ENCODE measurements around the gene FHL5.
"Not testable (repeated sequence)": the region's sequence is repeated elsewhere in the genome, so short reads cannot be mapped to it uniquely, and the experiment has no call there.

The FHL5 gene, protein sequence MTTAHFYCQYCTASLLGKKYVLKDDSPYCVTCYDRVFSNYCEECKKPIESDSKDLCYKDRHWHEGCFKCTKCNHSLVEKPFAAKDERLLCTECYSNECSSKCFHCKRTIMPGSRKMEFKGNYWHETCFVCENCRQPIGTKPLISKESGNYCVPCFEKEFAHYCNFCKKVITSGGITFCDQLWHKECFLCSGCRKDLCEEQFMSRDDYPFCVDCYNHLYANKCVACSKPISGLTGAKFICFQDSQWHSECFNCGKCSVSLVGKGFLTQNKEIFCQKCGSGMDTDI

GRCh38 chr6:96562886-96563285, at the start of gene FHL5:
Gene FHL5 (plus strand): TSS chr6:96563128. CDS start chr6:96603614, 40,486 bp downstream.
- no peak for DNase-seq

- DNase-seq = no peak
Measured at GRCh38 chr6:96520171-96521115, 42.5 kb upstream of the FHL5 start.

DNA sequence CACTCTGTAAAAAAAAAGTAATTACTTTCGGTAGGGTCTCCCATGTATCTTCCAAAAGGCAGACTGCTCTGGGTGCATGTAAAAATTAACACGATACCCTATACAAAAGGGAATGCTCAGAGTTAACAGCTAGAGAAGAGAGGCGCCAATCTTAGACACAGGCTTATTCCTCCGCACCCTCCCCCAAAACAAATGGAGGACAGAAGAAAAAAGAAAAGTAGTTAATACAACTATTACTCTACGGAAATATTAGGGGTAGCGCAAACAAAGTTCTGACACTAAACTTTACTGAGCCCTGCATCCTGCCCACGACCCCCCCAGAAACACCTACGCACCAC, 41.7 kb upstream of the FHL5 start:
- DNase-seq = no peak

DNA sequence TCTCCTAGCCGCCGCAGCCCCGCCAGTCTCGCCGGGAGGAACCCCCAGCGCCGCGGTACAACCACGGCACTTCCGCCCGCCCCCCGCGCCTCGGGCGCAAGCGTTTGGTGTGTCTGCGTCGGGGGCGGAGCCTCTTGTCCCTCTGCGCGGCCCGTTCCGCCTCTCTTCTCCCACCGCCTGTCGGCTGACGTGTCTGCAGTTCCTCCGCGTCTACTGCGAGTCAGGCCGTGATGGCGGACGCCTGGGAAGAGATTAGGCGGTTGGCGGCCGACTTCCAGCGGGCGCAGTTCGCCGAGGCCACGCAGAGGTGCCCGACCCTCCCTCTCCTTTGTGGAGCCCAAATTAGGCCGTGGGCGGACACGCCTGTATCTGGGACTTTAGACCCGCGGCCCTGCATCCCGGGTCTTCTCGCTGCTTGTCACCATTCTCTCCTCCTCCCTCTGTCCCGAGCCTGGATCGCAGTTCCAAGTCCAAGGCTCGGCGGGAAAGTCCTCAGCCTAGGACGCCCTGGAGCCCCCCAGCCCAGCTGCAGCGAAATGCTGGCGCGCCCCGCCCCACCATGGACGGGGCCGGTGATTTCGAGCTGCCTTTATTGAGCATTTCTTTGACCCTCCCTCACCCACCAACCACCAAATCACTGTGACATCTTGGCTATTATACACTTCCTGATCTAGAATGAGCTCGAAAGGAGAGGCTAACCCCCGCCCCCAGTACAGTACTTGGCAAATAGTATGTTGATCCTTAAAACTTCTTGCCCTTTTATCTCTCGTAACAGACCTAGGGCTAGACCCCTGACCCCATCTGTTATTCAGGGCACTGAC, 41.1 kb upstream of the FHL5 start, which contains the start of gene UFL1:
Gene UFL1 (plus strand): TSS at position 163 of the 821 bp plus-strand sequence. CDS start 68 bp downstream, at position 231.
- peak; percentile 93 for DNase-seq

- no peak for DNase-seq
Measured at GRCh38 chr6:96522465-96523009, 40.4 kb upstream of the FHL5 start.

GRCh38 chr6:96528193-96528592, 34.7 kb upstream of the FHL5 start:
- no peak for DNase-seq

- DNase-seq = no peak
Measured at GRCh38 chr6:96532399-96532798, 30.5 kb upstream of the FHL5 start.

GRCh38 chr6:96537726-96538125, 25.2 kb upstream of the FHL5 start:
- no peak for DNase-seq

DNA sequence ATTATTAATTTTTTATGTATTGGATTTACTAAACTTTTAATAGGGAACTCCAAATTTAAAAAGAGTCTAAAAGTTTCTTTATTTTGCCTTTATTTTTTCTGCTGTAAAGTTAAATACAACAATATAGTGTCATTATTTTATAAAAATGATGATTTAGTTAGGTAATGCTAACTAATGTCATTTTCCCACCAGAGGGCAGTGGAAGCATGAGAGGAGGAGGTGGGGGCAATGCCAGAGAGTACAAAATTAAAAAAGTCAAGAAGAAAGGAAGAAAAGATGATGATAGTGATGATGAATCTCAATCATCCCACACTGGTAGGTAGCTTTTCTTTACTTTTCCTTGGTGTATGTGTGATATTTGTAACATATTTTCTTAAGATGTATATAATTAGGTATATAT, 20.2 kb upstream of the FHL5 start:
- peak; percentile 25 for DNase-seq

DNA sequence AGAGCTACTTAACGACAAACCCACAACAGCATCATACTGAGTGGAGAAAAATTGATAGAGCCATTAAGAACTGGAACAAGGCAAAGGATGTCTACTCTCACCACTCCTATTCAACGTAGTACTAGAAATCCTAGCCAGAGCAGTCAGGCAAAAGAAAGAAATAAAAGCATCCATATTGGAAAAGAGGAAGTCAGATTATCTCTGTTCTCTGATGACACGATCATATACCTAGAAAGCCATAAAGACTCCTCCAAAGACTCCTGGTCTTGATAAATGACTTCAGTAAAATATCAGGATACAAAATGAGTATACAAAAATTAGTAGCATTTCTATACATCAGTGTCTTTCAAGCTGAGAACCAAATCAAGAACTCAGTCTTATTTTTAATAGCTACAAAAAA, 17.0 kb upstream of the FHL5 start:
- DNase-seq = no peak

DNA sequence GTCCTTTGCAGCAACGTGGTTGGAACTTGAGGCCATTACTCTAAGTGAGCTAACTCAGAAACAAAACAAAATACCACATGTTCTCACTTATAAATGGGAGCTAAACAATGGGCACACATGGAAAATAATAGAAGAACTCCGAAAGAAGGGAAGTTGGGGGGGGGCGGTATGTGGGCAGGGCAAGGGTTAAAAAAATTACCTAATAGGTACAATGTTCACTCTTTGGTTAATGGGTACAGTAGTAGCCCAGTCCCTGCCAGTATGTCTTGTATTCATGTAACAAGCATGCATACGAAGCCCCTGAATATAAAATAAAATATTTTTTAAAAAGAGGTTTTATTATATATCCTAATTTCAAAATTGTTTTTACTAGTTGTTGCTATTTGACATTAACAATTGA, 15.3 kb upstream of the FHL5 start:
- no peak for DNase-seq

DNA sequence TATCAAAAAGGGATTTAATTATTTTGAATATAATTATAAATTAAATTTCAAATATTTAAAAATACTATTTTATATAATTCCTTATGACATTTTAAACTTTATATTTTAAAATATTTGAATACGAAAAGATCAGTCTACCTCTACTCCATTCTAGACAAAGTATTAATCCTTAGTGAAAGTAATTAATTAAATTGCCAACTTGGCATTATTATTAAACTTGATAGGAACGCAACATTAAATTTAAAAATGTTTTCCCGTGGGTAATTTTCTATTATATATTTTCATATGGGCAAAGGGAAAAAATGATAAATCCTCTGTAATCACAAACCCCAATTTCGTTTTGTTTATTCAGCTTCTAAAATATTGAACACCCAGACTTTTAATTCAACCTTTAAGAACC, 8.4 kb upstream of the FHL5 start:
- no peak for DNase-seq

DNA sequence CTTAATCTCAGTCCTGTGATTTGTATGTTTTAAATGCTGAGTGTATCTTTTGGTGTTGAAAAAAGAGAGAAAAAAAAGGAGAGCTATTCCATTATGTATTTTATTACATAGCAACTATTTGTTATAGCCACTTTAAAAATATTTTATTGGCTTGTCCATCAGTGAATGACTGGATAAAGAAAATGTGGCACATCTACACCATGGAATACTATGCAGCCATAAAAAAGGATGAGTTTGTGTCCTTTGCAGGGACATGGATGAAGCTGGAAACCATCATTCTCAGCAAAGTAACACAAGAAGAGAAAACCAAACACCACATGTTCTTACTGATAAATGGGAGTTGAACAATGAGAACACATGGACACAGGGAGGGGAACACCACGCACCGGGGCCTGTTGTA, 3.2 kb upstream of the FHL5 start:
- not testable (repeated sequence) for DNase-seq

DNA sequence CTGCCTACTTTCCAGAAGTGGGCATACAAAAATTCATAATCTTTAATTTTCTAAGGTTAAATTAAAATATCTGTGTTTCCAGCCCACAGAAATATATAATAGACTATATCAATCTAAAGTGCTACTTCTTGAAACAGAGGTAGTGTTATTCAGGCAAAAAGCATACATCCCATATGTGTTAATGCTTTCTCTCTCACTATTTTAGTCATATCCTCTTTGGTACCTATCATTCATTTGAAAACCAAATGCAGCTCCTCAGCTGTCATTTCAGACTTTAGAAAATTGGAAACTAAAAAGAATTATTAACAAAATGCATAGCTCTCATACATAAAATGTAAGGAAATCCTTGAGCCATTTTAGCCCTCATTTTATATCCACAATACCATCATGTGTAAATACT, 925 bp downstream of the FHL5 start:
- no peak for DNase-seq

GRCh38 chr6:96570053-96570452, 7.1 kb downstream of the FHL5 start:
- no peak for DNase-seq

- no peak for DNase-seq
Measured at GRCh38 chr6:96571551-96571950, 8.6 kb downstream of the FHL5 start.

DNA sequence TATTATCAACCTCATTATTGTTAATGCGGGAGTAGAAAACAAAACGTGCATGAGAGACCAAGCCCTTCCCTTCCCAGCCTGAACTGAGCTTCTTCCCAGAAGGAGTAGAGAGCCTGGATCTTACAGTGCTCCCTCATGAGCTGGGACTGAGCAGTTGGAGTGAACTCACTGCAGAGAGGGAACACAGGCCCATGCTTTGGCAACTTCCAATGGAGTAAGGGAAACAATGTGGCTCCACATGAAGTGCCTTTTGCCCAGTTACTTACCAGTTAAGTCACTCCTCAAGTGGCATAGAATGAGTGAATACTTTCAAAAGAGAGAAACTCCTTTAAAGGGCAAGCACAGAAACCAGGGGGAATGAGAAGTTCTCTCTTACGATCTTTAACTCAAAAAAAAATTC, 12.4 kb downstream of the FHL5 start:
- DNase-seq = no peak

DNA sequence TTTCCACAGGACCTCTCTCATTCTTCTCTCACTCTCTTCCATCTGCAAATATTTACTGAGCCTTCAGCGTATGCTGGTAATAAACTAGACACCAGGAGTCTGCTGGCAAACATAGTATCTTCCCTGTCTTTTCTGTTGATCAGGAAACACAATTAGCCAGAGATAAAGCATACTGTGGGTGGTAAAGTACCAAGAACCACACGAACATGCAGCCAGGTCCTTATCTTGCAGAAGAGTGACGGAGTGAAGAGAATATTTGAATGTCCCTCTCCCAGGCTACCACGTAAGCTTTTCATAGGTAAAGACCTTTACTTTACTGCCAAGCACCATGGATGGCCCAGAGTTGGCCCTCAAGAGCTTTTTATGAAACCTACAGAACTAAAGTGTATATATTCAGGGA, 13.3 kb downstream of the FHL5 start:
- no peak for DNase-seq

- DNase-seq = no peak
Measured at GRCh38 chr6:96582021-96582420, 19.1 kb downstream of the FHL5 start.

DNA sequence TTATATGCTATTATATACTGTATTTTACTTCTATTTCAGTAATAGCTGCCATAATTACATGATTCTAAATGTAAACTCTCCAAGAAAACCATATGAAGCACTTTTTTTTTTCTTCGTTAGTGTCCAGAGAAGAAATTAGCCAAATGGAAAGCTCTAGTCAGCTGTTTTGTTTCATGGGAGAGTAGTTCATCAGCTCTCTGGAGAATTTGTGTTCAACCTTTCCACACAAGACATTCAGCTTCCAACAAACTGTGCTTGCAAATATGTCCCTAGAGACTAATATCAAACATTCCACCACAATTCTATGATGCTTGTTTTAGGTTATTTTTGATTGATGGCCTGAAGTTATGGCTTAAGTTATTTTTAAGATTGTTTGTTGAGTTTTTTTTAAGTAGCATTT, 19.5 kb downstream of the FHL5 start:
- no peak for DNase-seq

DNA sequence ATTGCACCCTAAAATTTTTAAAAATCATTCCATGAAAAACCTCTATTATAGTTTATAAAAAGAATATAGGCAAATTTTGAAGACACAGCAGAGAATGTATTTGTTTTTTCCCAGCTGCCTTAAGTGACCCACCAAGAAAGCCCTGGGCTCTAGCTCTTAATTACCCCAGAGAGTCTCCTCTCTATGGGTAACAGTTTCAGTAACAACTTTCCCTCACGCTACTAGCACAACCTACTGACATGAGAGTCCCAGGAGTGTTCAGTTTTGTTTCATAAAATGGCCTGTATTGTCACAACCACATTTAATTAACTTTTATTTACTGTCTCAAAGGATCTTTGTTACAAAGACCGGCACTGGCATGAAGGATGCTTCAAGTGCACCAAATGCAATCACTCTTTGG, 41.5 kb downstream of the FHL5 start:
- DNase-seq = no peak

DNA sequence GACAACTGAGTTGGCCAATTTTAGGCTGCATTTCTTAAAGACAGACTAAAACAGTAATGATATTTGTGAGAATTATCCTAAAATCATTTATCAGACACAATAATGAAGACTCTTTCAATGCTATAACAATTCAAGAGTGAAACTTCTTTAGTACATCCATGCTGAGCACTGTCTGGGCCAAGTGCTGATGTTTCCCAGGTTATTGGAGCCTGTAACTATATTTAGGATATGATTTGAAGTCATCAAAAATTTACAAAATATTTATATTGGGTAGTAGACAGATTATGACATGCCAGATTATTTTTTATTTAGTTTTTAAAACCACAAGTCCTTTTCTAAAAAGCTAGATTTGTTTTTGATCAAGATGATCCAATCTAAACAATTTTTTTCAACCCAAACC, 45.1 kb downstream of the FHL5 start:
- DNase-seq = no peak

DNA sequence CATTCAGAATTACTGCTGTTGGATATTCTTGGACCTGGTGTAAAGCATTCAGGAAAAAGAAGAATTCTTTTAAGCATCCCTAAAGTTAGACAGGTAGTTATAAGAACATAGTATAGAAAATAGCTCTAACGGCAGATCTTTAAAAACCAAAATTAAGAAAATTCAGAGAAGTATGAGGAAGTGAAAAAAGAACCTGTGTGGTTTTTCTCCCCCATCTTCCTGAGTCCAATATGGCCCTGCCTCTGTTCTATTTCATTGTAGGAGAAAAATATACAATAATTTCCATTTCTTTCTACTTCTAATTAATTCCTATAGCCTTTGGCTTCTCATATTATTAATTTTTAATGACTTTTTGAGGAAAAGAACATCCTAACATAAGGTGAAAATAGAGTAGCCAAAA, 47.1 kb downstream of the FHL5 start:
- no peak for DNase-seq

All from CD4-positive, alpha-beta T cell treated with Interleukin-21 for 1 hour (primary cell).